ENCODE measurements around the gene PCIF1.
"Not testable (repeated sequence)": the region's sequence is repeated elsewhere in the genome, so short reads cannot be mapped to it uniquely, and the experiment has no call there.

The PCIF1 gene

GRCh38 chr20:45934586-45935415, at the start of gene PCIF1:
PCIF1 (plus strand) TSS chr20:45934683; CDS start chr20:45939000, 4,317 bp downstream.
- DNase-seq, result peak; percentile 94 to 99

- DNase-seq, result no peak
Measured at GRCh38 chr20:45886590-45887345, 47.7 kb upstream of the PCIF1 start.

GRCh38 chr20:45887346-45887715, 47.2 kb upstream of the PCIF1 start, which contains the start of gene SPATA25:
SPATA25 (minus strand) TSS chr20:45887622; CDS start chr20:45887590, 32 bp downstream.
- DNase-seq, result no peak

- no peak for DNase-seq
Measured at GRCh38 chr20:45888681-45889080, 45.8 kb upstream of the PCIF1 start.

GRCh38 chr20:45890077-45890984, 44.2 kb upstream of the PCIF1 start:
- DNase-seq, result peak; percentile 56 to 81

GRCh38 chr20:45890985-45891983, 43.2 kb upstream of the PCIF1 start, which contains the start of the genes CTSA and NEURL2:
CTSA (plus strand) TSS chr20:45891335; CDS start chr20:45891569, 234 bp downstream.
NEURL2 (minus strand) TSS chr20:45891208; CDS start chr20:45890991, 217 bp downstream.
- peak; percentile 60 to 70 for DNase-seq

GRCh38 chr20:45892049-45892825, 42.2 kb upstream of the PCIF1 start:
- DNase-seq, result peak; percentile 29 to 32

GRCh38 chr20:45892828-45893500, 41.5 kb upstream of the PCIF1 start:
- no peak for DNase-seq

- no peak for DNase-seq
Measured at GRCh38 chr20:45893831-45894230, 40.7 kb upstream of the PCIF1 start.

GRCh38 chr20:45894797-45895196, 39.7 kb upstream of the PCIF1 start:
- no peak for DNase-seq

- DNase-seq, result no peak
Measured at GRCh38 chr20:45896641-45897161, 37.8 kb upstream of the PCIF1 start.

GRCh38 chr20:45897289-45897688, 37.2 kb upstream of the PCIF1 start:
- DNase-seq, result no peak

GRCh38 chr20:45897692-45898091, 36.8 kb upstream of the PCIF1 start:
- no peak for DNase-seq

GRCh38 chr20:45898285-45898684, 36.2 kb upstream of the PCIF1 start:
- no peak for DNase-seq

- DNase-seq, result no peak
Measured at GRCh38 chr20:45899046-45899835, 35.2 kb upstream of the PCIF1 start.

- not testable (repeated sequence) for DNase-seq
Measured at GRCh38 chr20:45901332-45901731, 33.2 kb upstream of the PCIF1 start.

- no peak for DNase-seq
Measured at GRCh38 chr20:45902199-45902701, 32.2 kb upstream of the PCIF1 start.

Measured in inflammatory macrophage treated with lipopolysaccharide for 1 hour (primary cell).